Stimulated activated memory B cell treated with anti-CD40 and anti-IgM and Interleukin-4, amounts not matched to agents 10 μg/mL and 1 μg/mL and 100 μg/mL, for 72 hours (primary cell): ENCODE data around the gene TEK.

Source experiments
- ATAC-seq: fragments of 150-1000 bp; cut with Tn5 transposase; 2 replicates; pipeline ENCODE4 v1.10.0; 2021
- H3K27ac Mint-ChIP-seq: one replicate; pipeline ENCODE4 v1.8.0; 2022; ENCODE audit warnings: mild to moderate bottlenecking, mixed read lengths
- H3K27me3 Mint-ChIP-seq: one replicate; pipeline ENCODE4 v1.8.0; 2022; ENCODE audit warnings: mixed read lengths
- H3K36me3 Mint-ChIP-seq: one replicate; pipeline ENCODE4 v1.8.0; 2022; ENCODE audit warnings: mixed read lengths
- H3K4me1 Mint-ChIP-seq: one replicate; pipeline ENCODE4 v1.8.0; 2022; ENCODE audit warnings: mixed read lengths
- H3K4me3 Mint-ChIP-seq: one replicate; pipeline ENCODE4 v1.8.0; 2022; ENCODE audit warnings: mild to moderate bottlenecking, moderate library complexity, mixed read lengths
- H3K9me3 Mint-ChIP-seq: one replicate; pipeline ENCODE4 v1.8.0; 2022; ENCODE audit warnings: mixed read lengths

Gene TEK

GRCh38 chr9:27182421-27182820, 73.4 kb downstream of the TEK start:
- Mint-ChIP-seq H3K4me3 (no peak overlapping the region), H3K36me3 (no peaks in the 10 kb centered on the region), H3K27ac (no peak overlapping the region), H3K9me3 (peaks cover 8% of the 10 kb centered on the region), H3K4me1 (no peaks in the 10 kb centered on the region), H3K27me3 (peaks cover 11% of the 10 kb centered on the region)
- ATAC-seq, result no peak

GRCh38 chr9:27183131-27183530, 74.1 kb downstream of the TEK start:
- Mint-ChIP-seq H3K27ac (no peak overlapping the region), H3K4me3 (no peak overlapping the region), H3K27me3 (peaks cover 11% of the 10 kb centered on the region), H3K36me3 (no peaks in the 10 kb centered on the region), H3K4me1 (no peaks in the 10 kb centered on the region), H3K9me3 (peaks cover 4% of the 10 kb centered on the region)
- ATAC-seq, result no peak

GRCh38 chr9:27183701-27184100, 74.7 kb downstream of the TEK start:
- no peaks in the 10 kb centered on the region for H3K36me3 Mint-ChIP-seq
- H3K4me1 Mint-ChIP-seq, result no peaks in the 10 kb centered on the region
- peaks cover 11% of the 10 kb centered on the region for H3K27me3 Mint-ChIP-seq
- no peak for ATAC-seq
- H3K27ac Mint-ChIP-seq, result no peak overlapping the region
- H3K9me3 Mint-ChIP-seq, result peaks cover 3% of the 10 kb centered on the region
- no peak overlapping the region for H3K4me3 Mint-ChIP-seq

DNA sequence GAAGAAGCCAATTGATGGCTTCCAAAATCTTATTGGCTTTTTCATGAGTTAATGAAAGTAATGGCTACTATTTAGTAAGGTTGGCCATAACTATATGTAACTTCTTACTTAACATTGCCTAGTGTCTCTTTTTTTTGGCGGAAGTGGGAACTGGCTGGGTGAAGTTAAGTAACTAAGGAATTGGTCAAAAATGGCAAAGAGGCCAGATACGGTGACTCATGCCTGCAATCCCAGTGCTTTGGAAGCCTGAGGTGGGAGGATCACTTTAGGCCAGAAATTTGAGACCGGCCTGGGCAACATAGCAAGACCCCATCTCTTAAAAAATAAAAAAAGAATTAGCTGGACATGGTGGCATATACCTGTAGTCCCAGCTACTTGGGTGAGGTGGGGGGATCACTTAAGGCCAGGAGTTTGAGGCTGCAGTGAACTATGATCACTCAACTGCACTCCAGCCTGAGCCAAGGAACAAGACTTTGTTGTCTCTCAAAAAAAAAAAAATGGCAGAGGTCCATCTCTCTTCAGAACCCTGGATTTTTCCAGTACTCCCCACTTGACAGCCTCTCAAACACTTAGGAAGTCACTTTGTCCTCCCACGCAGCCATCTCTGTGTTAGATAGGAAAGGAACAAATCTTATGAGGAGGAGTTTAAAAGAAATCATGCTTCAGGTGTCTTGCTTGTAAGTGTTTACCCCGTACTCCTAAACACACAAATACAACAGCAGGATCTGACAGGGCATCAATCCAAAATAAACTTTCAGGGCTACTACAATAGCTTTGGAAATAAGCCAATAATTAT, 75.7 kb downstream of the TEK start:
- H3K9me3 Mint-ChIP-seq, result no peaks in the 10 kb centered on the region

DNA sequence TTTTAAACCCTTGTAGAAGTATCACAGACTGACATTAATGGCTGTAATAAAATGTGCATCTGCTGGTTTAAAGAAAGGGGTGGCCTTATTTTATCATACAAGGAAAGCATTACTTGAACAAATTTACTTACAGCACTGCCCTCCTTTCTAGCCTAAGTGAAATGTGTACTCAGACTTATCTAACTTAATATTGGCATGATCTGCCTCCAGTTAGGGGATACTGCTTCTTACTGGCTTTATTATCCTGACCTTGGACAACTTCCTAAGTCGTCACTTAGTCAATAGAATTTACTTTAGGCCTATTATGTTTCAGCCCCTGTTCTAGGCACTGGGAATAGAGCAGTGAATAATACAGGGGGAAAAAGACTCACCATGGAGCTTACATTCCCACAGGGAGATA, 79.4 kb downstream of the TEK start:
- Mint-ChIP-seq H3K4me1 (no peaks in the 10 kb centered on the region), H3K4me3 (no peak overlapping the region), H3K9me3 (no peaks in the 10 kb centered on the region), H3K27ac (no peak overlapping the region), H3K27me3 (no peaks in the 10 kb centered on the region), H3K36me3 (no peaks in the 10 kb centered on the region)
- no peak for ATAC-seq

More for the DNA sequence above, 75.7 kb downstream of the TEK start:
- H3K4me1 Mint-ChIP-seq, result no peaks in the 10 kb centered on the region
- H3K27ac Mint-ChIP-seq, result no peak overlapping the region
- peaks cover under 1% of the 10 kb centered on the region for H3K27me3 Mint-ChIP-seq
- ATAC-seq, result no peak
- no peak overlapping the region for H3K4me3 Mint-ChIP-seq
- no peaks in the 10 kb centered on the region for H3K36me3 Mint-ChIP-seq

DNA sequence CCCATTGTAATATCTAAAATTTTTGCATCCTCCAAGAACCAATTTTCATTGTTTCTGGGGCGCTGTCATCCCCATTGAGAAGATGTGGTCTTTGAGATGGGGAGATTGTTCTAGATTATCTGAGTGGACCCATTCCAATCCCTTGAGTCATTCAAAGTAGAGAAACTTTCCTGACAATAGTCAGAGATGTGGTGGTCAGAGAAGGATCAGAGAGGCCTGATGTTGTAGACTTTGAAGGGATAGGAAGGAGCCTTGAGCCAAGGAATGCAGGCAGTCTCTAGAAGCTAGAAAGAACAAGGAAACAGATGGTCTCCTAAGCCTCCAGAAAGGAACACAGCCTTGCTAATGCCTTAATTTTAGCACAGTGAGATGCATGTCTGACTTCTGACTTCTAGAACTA, 80.4 kb downstream of the TEK start:
- H3K4me1 Mint-ChIP-seq, result no peaks in the 10 kb centered on the region
- no peak overlapping the region for H3K27ac Mint-ChIP-seq
- H3K36me3 Mint-ChIP-seq, result no peaks in the 10 kb centered on the region
- no peak overlapping the region for H3K4me3 Mint-ChIP-seq
- no peaks in the 10 kb centered on the region for H3K27me3 Mint-ChIP-seq
- ATAC-seq, result no peak
- H3K9me3 Mint-ChIP-seq, result no peaks in the 10 kb centered on the region

DNA sequence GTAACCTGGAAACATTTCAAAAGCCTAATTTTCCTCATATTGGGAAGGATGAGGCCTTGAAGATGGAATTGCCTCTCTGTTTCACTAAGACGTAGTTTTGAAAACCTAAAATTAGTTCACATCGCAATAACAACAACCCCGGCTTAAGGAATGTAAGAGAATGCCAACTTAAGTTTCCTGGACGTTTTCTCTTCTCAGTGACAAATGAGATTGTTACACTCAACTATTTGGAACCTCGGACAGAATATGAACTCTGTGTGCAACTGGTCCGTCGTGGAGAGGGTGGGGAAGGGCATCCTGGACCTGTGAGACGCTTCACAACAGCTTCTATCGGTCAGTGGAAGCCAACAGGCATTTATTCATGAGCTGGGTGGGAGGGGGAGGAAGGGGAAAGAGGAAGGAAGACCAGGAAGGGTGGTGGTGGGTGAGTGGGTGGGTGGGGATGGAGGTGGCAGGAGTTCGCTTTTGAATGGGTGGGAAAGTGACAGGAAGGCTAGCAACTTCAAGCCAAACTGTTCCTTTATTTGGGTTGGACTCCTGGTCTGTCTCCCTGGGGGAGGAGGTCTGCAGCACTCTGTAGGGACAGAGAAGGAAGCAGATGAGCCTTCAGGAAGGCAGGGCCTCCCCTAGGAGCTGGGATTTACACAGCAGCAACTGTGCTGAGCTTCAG, 83.4 kb downstream of the TEK start:
- ATAC-seq, result no peak

GRCh38 chr9:27193886-27194285, 84.9 kb downstream of the TEK start:
- no peak for ATAC-seq
- Mint-ChIP-seq H3K27me3 (no peaks in the 10 kb centered on the region), H3K4me3 (no peak overlapping the region), H3K27ac (no peak overlapping the region), H3K36me3 (no peaks in the 10 kb centered on the region), H3K9me3 (no peaks in the 10 kb centered on the region), H3K4me1 (no peaks in the 10 kb centered on the region)

More for the DNA sequence above, 83.4 kb downstream of the TEK start:
- Mint-ChIP-seq H3K9me3 (no peaks in the 10 kb centered on the region), H3K4me1 (no peaks in the 10 kb centered on the region), H3K27me3 (no peaks in the 10 kb centered on the region), H3K27ac (no peak overlapping the region), H3K4me3 (no peak overlapping the region), H3K36me3 (no peaks in the 10 kb centered on the region)

GRCh38 chr9:27194401-27195091, 85.5 kb downstream of the TEK start:
- ATAC-seq, result peak; percentile 21
- Mint-ChIP-seq H3K4me3 (no peak overlapping the region), H3K27me3 (no peaks in the 10 kb centered on the region), H3K9me3 (no peaks in the 10 kb centered on the region), H3K27ac (no peak overlapping the region), H3K36me3 (no peaks in the 10 kb centered on the region), H3K4me1 (no peaks in the 10 kb centered on the region)

DNA sequence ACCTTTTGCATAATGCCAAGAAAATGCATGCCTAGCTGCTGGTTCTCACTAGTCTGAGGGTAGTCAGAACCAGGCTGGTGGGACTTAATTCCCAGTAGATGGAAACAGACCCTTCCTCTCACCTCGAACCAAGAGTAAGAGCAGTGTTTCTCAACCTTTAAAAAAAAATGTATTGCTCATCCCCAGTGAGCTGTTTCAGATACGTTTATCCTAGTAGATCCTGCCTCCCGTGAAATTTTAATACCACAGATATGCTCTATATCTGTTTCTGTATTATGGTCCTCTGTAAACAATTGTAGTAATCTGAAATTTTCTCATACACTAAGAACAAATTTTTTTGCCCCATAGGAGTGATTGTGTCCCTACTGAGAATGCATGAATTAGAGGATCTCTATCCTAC, 86.2 kb downstream of the TEK start:
- no peaks in the 10 kb centered on the region for H3K4me1 Mint-ChIP-seq
- ATAC-seq, result no peak
- H3K27me3 Mint-ChIP-seq, result no peaks in the 10 kb centered on the region
- H3K9me3 Mint-ChIP-seq, result no peaks in the 10 kb centered on the region
- no peak overlapping the region for H3K27ac Mint-ChIP-seq
- no peak overlapping the region for H3K4me3 Mint-ChIP-seq
- H3K36me3 Mint-ChIP-seq, result no peaks in the 10 kb centered on the region

DNA sequence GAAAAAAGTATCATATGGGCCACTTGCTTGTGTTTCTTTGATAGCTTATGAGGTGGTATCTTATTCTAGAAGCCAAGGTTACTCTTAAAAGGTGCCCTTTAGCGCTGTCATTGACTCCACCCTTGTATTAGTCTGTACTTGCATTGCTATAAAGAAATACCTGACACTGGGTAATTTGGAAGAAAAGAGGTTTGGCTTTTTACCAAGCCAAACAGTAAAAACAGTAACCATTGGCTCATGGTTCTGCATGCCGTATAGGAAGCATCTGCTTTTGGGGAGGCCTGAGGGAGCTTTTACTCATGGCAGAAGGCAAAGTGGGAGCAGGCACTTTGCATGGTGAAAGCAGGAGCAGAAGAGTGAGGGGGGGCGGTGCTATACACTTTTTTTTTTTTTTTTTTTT, 87.4 kb downstream of the TEK start:
- H3K36me3 Mint-ChIP-seq, result no peaks in the 10 kb centered on the region
- H3K4me1 Mint-ChIP-seq, result no peaks in the 10 kb centered on the region
- no peak overlapping the region for H3K4me3 Mint-ChIP-seq
- H3K27ac Mint-ChIP-seq, result no peak overlapping the region
- no peak for ATAC-seq
- no peaks in the 10 kb centered on the region for H3K9me3 Mint-ChIP-seq
- no peaks in the 10 kb centered on the region for H3K27me3 Mint-ChIP-seq

GRCh38 chr9:27198190-27198589, 89.2 kb downstream of the TEK start:
- no peak overlapping the region for H3K4me3 Mint-ChIP-seq
- H3K9me3 Mint-ChIP-seq, result no peaks in the 10 kb centered on the region
- H3K4me1 Mint-ChIP-seq, result no peaks in the 10 kb centered on the region
- H3K27ac Mint-ChIP-seq, result no peak overlapping the region
- no peaks in the 10 kb centered on the region for H3K36me3 Mint-ChIP-seq
- no peak for ATAC-seq
- H3K27me3 Mint-ChIP-seq, result no peaks in the 10 kb centered on the region

GRCh38 chr9:27202056-27202455, 93.0 kb downstream of the TEK start:
- Mint-ChIP-seq H3K27me3 (no peaks in the 10 kb centered on the region), H3K36me3 (no peaks in the 10 kb centered on the region), H3K9me3 (no peaks in the 10 kb centered on the region), H3K4me3 (no peak overlapping the region), H3K27ac (no peak overlapping the region), H3K4me1 (no peaks in the 10 kb centered on the region)
- no peak for ATAC-seq

DNA sequence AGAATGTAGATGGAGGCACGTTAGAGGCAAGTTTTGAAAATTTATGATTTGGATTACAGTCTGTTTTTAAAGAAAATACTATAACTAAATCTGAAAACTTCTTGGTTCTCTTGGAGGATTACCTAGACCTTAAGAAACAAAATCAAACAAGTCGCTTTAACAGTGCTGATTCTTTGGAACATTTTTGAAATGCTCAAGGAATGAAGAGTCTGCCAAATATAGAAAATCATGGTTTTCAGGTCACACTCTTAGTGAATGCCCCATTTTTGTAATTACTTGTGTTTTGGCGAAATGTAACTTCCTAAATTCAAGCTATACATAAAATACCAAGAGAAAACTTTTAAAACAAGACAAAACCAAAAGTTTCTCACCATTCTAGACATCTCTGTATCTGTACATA, 94.8 kb downstream of the TEK start:
- H3K27ac Mint-ChIP-seq, result no peak overlapping the region
- no peaks in the 10 kb centered on the region for H3K4me1 Mint-ChIP-seq
- no peaks in the 10 kb centered on the region for H3K27me3 Mint-ChIP-seq
- H3K9me3 Mint-ChIP-seq, result no peaks in the 10 kb centered on the region
- H3K4me3 Mint-ChIP-seq, result no peak overlapping the region
- ATAC-seq, result no peak
- no peaks in the 10 kb centered on the region for H3K36me3 Mint-ChIP-seq

DNA sequence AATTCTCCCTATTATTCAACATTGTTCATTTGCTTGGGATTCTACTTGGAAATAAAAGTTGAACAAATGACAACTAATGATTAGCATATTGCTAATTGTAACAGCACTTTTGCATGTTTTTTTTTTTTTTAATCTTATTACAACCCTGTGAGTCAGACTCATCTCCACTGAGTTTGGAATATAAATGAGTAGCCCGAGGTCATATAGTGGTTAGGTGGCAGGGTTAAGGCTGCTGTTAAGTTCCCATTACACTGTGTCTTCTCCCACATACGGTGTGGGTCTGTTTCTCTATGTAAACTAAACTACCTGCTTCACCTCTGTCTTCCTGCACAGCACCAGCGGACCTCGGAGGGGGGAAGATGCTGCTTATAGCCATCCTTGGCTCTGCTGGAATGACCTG, 95.6 kb downstream of the TEK start:
- no peak overlapping the region for H3K27ac Mint-ChIP-seq
- H3K4me1 Mint-ChIP-seq, result no peaks in the 10 kb centered on the region
- no peaks in the 10 kb centered on the region for H3K36me3 Mint-ChIP-seq
- no peaks in the 10 kb centered on the region for H3K9me3 Mint-ChIP-seq
- H3K27me3 Mint-ChIP-seq, result no peaks in the 10 kb centered on the region
- no peak overlapping the region for H3K4me3 Mint-ChIP-seq
- ATAC-seq, result no peak

- no peaks in the 10 kb centered on the region for H3K36me3 Mint-ChIP-seq
- no peaks in the 10 kb centered on the region for H3K9me3 Mint-ChIP-seq
- H3K4me1 Mint-ChIP-seq, result no peaks in the 10 kb centered on the region
- no peak overlapping the region for H3K4me3 Mint-ChIP-seq
- ATAC-seq, result no peak
- no peaks in the 10 kb centered on the region for H3K27me3 Mint-ChIP-seq
- no peak overlapping the region for H3K27ac Mint-ChIP-seq
These were observed 96.2 kb downstream of the TEK start for GRCh38 chr9:27205198-27205597.
